NCI-H748 (cell line): ENCODE data around the gene SCARF2.

Experiments
- DNase-seq: peaks from one replicate; lab custom pipeline; 2025; ENCODE audit not compliant: unreplicated experiment; lab: John Stamatoyannopoulos, UW

SCARF2 gene

GRCh38 chr22:20440637-20441591 lies 3.3 kb upstream of the SCARF2 start:
- no peak for DNase-seq

GRCh38 chr22:20439928-20440575 lies 2.4 kb upstream of the SCARF2 start:
- DNase-seq = no peak

GRCh38 chr22:20439556-20439927 lies 1.9 kb upstream of the SCARF2 start:
- DNase-seq = no peak

DNA sequence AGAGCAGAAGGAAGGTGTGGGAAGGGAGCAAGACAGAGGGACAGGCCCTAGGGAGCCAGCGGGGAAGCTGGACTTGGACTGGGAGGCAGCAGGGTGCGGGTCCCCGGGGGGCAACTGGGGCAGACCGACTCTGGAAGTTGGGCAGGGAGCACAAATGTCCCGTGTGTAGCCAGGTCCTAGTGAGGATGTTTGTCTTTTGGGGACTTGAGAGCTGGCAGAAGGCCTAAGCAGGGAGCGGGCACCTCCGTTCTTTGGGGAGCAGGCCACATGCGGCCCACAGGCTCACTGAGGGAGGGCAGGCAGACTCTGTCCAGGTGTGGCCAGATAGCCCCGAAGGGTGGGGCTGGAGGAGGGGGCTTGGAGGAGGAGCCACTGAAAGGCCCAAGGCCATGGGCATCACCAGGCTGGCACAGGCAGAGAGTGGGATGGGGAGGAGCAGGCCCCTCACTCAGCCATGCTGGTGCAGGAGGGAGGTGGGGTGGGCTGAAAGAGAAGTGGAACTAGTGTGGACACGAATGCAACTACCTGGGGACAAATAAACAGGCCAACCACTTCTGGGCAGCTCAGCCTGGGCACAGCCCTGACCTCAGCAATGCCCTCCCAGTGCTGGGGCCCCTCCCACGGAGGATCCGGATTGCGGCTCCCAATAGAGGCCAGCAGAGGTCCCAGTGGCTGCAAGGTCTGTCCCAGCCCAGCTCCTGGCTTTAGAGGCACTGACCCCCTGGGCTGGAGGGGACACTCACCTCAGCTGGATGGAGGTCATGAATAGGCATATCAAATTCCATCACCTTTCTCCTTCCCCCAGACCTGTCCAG lies 1.3 kb upstream of the SCARF2 start:
- no peak for DNase-seq

DNA sequence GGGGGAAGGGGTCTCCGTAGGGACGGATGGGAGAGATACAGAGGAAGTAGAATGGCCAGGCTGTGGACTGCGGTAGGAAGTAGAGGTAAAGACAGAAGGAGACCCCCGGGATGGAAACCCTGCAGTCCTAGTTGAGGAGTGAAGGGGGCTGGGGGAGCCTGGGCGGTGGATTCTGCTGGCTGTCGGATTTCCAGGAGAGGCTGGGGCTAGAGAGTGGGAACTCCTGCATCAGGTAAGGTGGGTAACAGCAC lies 727 bp upstream of the SCARF2 start:
- DNase-seq = no peak

DNA sequence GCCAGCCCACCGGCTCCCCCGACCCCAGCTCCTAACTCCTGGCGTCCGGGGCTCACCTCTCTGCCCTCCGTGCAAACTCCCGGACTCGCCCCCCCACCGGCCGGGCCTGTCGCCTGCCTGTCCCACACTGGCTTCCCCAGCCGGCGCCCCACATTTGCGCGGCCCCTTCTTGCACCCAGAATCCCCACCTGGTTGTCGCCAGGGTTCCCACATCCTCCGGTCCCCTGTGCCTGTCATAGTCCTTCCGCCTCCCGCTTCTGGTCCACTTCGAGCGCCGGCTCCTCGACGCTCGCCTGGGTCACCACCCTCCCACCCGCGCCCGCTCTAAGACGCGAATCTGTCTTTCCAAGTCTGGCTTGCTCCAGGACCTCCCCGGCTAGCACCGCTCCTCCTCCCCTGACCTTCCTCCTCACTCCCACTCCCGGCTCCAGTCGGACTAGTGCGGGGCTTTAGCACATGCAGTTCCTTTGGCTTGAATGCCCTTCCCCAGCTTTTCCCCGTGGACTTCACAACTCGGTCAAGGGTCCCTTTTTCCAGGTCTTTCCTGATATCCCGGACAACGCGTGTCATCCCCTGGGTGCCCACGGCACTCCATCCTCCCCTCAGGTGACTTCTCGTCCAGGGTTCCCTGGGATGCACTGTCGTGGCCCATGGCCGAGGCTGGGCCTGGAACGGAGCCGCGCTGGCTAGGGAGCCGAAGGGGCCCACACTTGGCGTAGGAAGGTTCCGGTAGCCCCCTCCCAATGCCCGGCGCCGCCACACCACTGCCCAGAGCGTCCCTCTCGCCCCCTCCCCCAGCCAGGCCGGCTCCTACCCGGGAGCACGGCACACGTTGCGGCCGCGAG lies 635 bp downstream of the SCARF2 start:
- DNase-seq = peak; percentile 21

GRCh38 chr22:20436307-20436767 lies 1.3 kb downstream of the SCARF2 start:
- peak; percentile 3 for DNase-seq

GRCh38 chr22:20435436-20436306 lies 2.0 kb downstream of the SCARF2 start:
- DNase-seq = no peak

DNA sequence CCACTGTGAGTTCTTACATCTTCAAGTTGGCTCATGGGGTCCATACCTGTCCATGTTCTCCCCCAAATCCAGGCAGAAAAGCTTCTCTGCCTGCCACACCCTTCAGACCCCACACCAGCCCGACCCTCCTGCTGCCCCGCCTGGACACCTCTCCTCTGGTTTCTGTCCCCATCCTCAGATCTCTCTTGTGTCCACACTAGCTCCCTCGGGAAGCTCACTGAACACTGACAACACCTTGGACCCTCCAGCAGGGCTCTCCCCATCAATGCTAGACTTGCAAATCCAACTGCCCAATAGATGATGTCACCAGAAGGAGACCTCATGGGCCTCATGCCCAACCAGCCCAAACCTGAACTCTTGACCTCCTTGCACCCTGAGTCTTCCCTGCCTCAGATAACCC lies 2.9 kb downstream of the SCARF2 start:
- no peak for DNase-seq

- DNase-seq = no peak
Observed at GRCh38 chr22:20434264-20434751, 3.3 kb downstream of the SCARF2 start.

DNA sequence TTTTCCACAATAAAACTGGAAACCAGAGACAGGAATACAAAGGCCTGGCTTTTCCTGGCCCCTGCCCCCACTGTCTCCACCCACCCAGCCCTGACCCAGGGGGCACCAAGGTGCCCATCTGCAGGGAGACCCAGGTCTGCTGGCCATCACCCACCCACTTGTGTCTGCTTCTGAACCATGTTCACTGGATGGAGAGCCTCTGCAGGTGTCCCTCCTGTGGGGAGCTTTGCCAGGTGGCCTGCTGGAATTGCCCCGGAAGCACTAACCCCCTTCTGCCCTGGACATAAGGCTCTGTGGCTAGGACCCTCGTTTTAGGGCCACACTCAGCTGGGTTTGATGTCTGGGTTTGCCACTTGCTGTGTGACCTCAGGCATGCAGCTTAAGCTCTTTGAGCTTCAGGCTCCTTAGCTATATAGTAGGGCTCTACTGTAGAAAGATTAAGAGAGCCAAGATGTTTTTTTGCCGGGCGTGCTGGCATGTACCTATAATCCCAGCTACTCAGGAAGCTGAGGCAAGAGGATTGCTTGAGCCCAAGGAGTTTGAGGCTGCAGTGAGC lies 3.9 kb downstream of the SCARF2 start:
- DNase-seq = no peak

DNA sequence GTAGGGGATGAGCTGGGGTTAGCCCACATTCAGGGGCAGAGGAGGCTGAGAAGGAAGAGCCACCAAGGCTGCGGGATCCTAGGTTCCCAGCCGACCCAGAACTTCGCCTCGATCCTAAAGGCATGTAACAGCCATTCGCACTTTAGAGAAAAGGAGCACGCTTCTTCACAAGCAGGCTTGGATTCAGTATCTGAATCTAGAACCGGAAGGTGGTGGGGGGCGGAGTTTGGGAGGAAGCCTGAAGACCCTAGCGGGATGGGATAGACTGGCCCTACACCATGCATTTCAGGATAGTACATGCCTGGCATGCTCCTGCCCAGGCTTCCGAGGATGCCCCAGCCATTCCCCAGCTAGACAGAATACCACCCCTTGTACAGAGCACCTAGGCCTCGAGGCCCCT lies 4.4 kb downstream of the SCARF2 start:
- DNase-seq = no peak

DNA sequence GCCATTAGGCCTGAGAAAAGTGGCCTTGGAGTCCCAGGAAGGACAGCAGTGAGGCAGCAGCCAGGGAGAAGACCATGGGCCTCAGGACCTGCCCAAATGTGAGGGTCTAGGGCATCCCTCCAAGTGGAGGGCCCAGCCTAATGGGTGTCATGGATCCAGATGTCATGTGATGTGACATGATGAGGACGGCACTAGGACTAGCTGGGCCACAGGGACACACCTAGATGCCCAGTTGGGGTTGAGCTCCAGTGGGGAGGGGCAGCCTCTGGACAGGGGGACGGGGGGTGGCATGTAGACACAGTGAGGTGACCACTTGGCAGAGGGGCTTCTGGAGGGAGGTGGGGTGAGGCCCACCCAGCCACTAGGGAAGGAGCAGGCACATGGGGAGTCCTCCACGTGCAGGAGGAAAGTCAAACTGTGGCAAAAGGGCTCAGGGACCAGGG lies 5.4 kb downstream of the SCARF2 start:
- no peak for DNase-seq

GRCh38 chr22:20431511-20432192 lies 6.0 kb downstream of the SCARF2 start:
- no peak for DNase-seq

GRCh38 chr22:20430720-20431510 lies 6.7 kb downstream of the SCARF2 start:
- DNase-seq = peak; percentile 69

GRCh38 chr22:20430101-20430719 lies 7.4 kb downstream of the SCARF2 start:
- DNase-seq = peak; percentile 55

DNA sequence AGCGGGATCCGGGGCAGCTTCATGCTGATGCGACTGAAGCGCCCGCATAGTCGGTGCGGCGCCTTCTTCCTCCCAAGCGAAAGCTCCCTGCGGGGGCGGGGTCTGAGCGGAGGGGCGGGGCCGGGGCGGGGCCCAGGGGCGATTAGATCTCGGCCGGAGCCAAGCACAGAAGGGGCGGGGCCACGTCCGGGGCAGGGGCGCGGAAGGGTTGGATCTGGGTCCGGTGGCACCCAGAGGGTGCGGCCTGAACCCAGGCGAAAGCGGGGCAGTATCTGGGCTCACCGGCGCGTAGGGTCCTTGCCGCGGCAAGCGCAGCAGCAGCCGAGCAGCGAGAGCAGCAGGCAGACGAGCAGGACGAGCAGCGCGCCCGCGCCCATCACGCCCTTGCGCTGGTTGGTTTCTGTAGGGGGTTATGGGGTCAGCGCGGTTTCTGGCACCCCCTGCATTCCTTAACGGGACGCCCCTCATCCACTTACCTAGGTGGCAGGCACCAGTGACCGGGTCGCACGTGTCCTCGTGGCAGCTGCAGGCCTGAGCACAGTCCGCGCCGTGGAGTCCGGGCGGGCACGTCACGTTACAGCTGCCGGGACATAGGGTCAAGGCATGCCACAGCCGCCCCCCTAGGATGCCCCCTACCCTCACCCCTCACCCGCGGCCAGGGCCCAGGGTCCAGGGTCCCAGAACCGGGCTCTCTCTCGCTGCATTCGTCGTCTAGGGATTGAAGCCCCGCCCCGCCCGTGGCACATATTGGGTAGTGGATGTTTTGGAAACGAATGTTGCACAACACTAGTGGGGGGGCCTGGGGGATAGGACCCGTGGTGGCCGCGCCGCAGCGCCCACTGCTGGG lies 8.1 kb downstream of the SCARF2 start:
- DNase-seq = no peak
